Thyroid gland (tissue), 4 donors: ENCODE measurements around the gene NPBWR2. TPM values are rescaled to one million over a fixed set of nuclear protein-coding genes. Genes with fewer than 3 reads are reported as not detected.

Experiments used
- DNase-seq, 2 donors: peaks; one replicate each; pipeline ENCODE4 v3.0.0-alpha.2; 2019
- H3K27ac ChIP-seq, 3 donors: fragments of 200-600 bp; sonication (generic); 1 replicate in 2 of 3; 2 replicates in 1 of 3; pipeline ENCODE4 v1.5.1; 2016 to 2019; ENCODE audit warnings: mild to moderate bottlenecking in 1 of 3, moderate library complexity in 1 of 3
- H3K27me3 ChIP-seq: fragments of 200-600 bp; sonication (generic); one replicate; pipeline ENCODE4 v1.5.1; 2019
- H3K36me3 ChIP-seq, 2 donors: fragments of 200-600 bp; sonication (generic); one replicate each; pipeline ENCODE4 v1.5.1; 2016 to 2019
- H3K4me1 ChIP-seq, 2 donors: fragments of 200-600 bp; sonication (generic); one replicate each; pipeline ENCODE4 v1.5.1; 2017 to 2019
- H3K4me3 ChIP-seq, 3 donors: fragments of 200-600 bp; sonication (generic); replicated peaks in 1 of 3; 1 replicate in 2 of 3; 2 replicates in 1 of 3; pipeline ENCODE4 v1.5.1; 2016; ENCODE audit warnings: mild to moderate bottlenecking in 1 of 3
- H3K9me3 ChIP-seq: fragments of 200-600 bp; sonication (generic); one replicate; pipeline ENCODE4 v1.5.1; 2017
- POLR2A ChIP-seq, 2 donors: fragments of 450-650 bp; IDR thresholded peaks; one replicate each; pipeline ENCODE4 v1.6.1; 2017; ENCODE audit warnings: antibody characterized with exemption in 2 of 2, mild to moderate bottlenecking in 2 of 2, moderate library complexity in 1 of 2
- WGBS, 2 donors: methylation state at CpG; one replicate each; pipeline ENCODE4 v1.1.5; 2017; 5-methylcytosine and 5-hydroxymethylcytosine counted together
- intact Hi-C: fragments of 100-400 bp; cut with DNase I; formaldehyde crosslinking; loops from one replicate; pipeline ENCODE4 v1.15.1; 2023
- total RNA-seq, 4 donors: library from RNA; depleted of rRNA; stranded (reverse); fragments of >200 nt; gene quantifications; one replicate each; pipeline ENCODE4 v1.2.3, GENCODE V29; 2016
- TF ChIP-seq, protein P1 (sequence below), 6 experiments: fragments of 200-600 bp in 3 of 6; fragments of 450-650 bp in 3 of 6; sonication (generic) in 3 of 6; IDR thresholded peaks; one replicate each; pipeline ENCODE4 v1.5.1; 2016 to 2019; ENCODE audit warnings: antibody characterized with exemption in 6 of 6, mild to moderate bottlenecking in 2 of 6, inconsistent platforms in 1 of 6, moderate library complexity in 1 of 6

The NPBWR2 gene
- total RNA-seq, 4 donors from 2014 or later, result not detected

DNA sequence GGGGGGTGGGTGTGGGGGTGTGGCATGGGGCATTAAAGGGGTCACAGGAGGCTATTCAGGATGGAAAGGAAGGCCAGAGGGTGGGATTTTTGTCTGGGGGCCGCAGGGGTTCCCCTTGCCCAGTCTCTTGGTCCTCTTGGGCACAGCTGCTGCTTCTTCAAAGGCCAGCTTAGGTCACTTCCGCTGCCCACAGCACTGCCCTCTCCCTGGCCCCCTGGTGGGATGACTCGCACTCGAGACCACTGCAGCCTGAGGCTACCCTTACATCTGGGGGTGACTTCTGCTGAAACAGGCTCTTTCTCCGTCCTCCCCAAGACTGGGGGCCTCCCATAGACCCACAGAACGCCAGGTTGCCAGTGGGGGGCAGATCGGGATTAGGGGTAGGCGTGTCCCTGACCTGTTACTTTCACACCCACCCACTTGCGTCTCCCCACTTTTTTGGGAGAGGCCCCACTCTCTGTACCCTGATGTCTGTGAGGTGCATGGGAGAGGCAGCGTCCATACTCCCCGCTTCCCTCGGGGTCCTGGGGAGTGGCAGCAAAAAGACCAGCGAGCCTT lies 24.5 kb downstream of the NPBWR2 start:
- Histone ChIP-seq H3K9me3 (no peaks in the 10 kb centered on the region), H3K27me3 (no peaks in the 10 kb centered on the region), H3K27ac (no peak overlapping the region), H3K4me3 (peak overlapping the region in 1 of 3 donors; percentile 44), H3K4me1 (peaks cover 11 to 37% of the 10 kb centered on the region in 2 donors), H3K36me3 (no peaks in the 10 kb centered on the region)
- intact Hi-C loops, result no loop called here
- 33% methylated on average over 10 to 12 of the region's 13 CpGs for WGBS, 2 donors
- no peak for DNase-seq
- no peak for TF ChIP-seq POLR2A (IDR thresholded peaks at IDR 0.05)
- TF ChIP-seq, protein P1, sequence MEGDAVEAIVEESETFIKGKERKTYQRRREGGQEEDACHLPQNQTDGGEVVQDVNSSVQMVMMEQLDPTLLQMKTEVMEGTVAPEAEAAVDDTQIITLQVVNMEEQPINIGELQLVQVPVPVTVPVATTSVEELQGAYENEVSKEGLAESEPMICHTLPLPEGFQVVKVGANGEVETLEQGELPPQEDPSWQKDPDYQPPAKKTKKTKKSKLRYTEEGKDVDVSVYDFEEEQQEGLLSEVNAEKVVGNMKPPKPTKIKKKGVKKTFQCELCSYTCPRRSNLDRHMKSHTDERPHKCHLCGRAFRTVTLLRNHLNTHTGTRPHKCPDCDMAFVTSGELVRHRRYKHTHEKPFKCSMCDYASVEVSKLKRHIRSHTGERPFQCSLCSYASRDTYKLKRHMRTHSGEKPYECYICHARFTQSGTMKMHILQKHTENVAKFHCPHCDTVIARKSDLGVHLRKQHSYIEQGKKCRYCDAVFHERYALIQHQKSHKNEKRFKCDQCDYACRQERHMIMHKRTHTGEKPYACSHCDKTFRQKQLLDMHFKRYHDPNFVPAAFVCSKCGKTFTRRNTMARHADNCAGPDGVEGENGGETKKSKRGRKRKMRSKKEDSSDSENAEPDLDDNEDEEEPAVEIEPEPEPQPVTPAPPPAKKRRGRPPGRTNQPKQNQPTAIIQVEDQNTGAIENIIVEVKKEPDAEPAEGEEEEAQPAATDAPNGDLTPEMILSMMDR (IDR thresholded peaks at IDR 0.05), result no peak

DNA sequence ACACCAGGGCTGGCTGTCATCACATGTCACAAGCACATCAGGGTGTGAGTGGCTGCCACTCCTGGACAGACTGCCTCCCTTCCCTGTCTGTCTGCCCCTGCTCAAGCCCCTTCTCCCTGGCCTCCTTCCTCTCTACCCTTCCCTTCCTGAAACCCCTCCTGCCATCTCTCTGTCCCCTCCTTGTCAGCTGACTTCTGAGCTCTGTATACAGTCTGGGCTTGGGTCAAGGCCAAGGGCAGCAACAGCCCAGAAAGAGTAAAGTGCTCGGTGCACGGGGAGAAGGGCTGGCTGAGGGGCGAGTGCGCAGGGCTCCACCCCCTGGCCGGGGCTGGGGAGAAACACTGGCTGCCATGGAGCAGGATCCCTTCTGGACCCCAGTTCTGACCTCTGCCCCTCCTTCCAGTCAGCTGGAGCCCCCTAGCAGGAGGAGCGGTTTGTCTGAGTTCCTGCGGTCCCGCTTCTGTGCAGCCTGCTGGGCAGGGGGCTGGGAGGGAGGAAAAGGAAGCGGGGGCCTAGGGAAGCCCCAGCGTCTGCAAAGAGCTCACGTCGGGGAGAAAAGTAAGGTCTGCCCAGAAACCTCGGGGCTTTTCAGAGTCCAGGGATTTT lies 25.1 kb downstream of the NPBWR2 start:
- WGBS, 2 donors, result 31% methylated on average over 13 of the region's 13 CpGs; no CpG with 5 or more reads in 1 of the 2 donors
- Histone ChIP-seq H3K9me3 (no peaks in the 10 kb centered on the region), H3K27me3 (no peaks in the 10 kb centered on the region), H3K4me3 (no peak overlapping the region), H3K36me3 (no peaks in the 10 kb centered on the region), H3K4me1 (peaks cover 11 to 39% of the 10 kb centered on the region in 2 donors), H3K27ac (no peak overlapping the region)
- TF ChIP-seq, protein P1 (IDR thresholded peaks at IDR 0.05), result no peak
- no peak for TF ChIP-seq POLR2A (IDR thresholded peaks at IDR 0.05)
- DNase-seq, result no peak
- intact Hi-C loops, result no loop called here

DNA sequence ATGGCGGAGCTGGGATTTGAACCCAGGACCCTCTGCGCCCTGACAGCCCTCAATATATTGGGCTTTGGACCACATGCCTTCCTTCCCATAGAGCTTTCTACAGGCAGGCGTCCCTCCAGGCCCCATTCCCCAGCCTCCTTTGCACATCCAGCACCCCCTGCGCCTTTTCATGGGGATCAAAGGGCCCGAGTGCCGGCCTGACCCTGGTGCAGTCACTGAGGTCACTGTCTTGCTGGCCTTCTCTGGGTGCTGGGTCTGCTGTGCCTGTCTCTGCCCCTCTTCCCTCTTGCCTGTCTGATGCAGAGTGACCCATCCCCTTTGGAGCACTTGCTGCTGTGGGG lies 25.8 kb downstream of the NPBWR2 start:
- H3K27me3 ChIP-seq, result no peaks in the 10 kb centered on the region
- TF ChIP-seq, protein P1 (IDR thresholded peaks at IDR 0.05), result no peak
- no peak for TF ChIP-seq POLR2A (IDR thresholded peaks at IDR 0.05)
- H3K4me1 ChIP-seq, result peaks cover 11 to 39% of the 10 kb centered on the region in 2 donors
- H3K4me3 ChIP-seq, result no peak overlapping the region
- no peaks in the 10 kb centered on the region for H3K36me3 ChIP-seq
- H3K27ac ChIP-seq, result no peak overlapping the region
- DNase-seq, result no peak
- WGBS, 2 donors, result 93 to 100% methylated on average over 6 of the region's 6 CpGs
- no peaks in the 10 kb centered on the region for H3K9me3 ChIP-seq
- intact Hi-C loops, result no loop called here

DNA sequence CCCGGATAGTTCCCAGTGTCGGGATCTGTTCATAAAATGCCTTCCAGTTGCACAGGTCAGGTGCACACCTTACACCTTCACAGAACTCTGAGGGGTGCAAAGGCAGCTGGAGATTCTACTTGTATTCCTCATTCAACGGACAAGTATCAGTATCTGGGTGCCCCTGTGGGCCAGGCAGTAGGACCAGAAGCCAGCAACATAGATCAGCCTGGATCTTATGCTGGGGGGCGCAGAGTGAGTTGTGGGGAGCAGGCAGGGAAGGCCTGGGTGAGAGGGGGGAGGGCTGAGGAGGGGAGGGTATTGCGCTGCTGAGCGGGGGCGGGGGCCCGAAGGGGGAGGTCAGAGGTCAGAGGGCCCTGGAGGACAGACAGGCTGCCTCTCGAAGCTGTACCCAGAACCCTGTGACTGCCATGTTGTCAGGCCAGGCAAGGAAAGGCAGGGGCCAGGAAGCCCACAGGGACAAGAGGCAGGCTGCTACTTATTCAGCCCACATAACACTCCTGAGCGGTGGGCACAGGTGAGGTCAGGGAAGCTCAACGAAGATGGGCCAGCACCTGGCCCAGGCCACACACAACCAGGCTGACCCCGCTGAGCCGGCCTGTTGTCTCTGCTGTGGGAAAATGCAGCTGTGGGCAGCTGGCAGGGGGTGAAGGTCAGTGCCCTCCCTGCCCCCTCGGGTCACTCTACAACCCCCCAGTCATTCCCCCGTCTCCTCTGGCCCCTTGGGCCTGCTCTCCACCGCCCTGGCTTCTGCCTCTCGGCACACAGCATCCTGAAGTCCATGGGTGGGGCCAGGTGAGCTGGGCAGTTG lies 26.3 kb downstream of the NPBWR2 start:
- no peak overlapping the region for H3K4me3 ChIP-seq
- DNase-seq, result no peak
- intact Hi-C loops, result no loop called here
- H3K4me1 ChIP-seq, result peaks cover 11 to 39% of the 10 kb centered on the region in 2 donors
- no peaks in the 10 kb centered on the region for H3K9me3 ChIP-seq
- WGBS, 2 donors, result 83 to 88% methylated on average over 11 to 13 of the region's 17 CpGs
- H3K27me3 ChIP-seq, result no peaks in the 10 kb centered on the region
- TF ChIP-seq, protein P1 (IDR thresholded peaks at IDR 0.05), result no peak
- no peak for TF ChIP-seq POLR2A (IDR thresholded peaks at IDR 0.05)
- no peaks in the 10 kb centered on the region for H3K36me3 ChIP-seq
- no peak overlapping the region for H3K27ac ChIP-seq
